K562 (cell line): ENCODE results near the gene ALOX12. TPM values are rescaled to one million over a fixed set of nuclear protein-coding genes. Genes with fewer than 3 reads are reported as not detected.

ENCODE experiments used
- DPF2 ChIP-seq: fragments of 450-650 bp; IDR thresholded peaks from 2 replicates; pipeline ENCODE4 v1.6.1; 2016
- EP300 ChIP-seq: IDR thresholded peaks from 2 replicates; pipeline ENCODE4 v1.6.1; 2012; ENCODE audit warnings: low read length, improper control_type of control experiment
- FOXK2 ChIP-seq, 2 experiments: fragments of 450-650 bp; IDR thresholded peaks in 1 of 2; conservative IDR thresholded peaks in 1 of 2; 2 replicates each; pipeline ENCODE4 v1.6.1; 2016; ENCODE audit warnings: low read depth in 2 of 2, mild to moderate bottlenecking in 1 of 2
- FOXP1 ChIP-seq: sonication (generic); formaldehyde crosslinking; IDR thresholded peaks from 2 replicates; pipeline ENCODE4 v1.8.0; 2022; ENCODE audit warnings: mild to moderate bottlenecking, missing genetic modification reagents
- GABPA ChIP-seq: fragments of 200-800 bp; sonication (Bioruptor generic); conservative IDR thresholded peaks from 2 replicates; pipeline ENCODE4 v1.6.1; 2016; ENCODE audit warnings: low read depth, missing genetic modification characterization, missing compliant biosample characterization
- IRF2 ChIP-seq: sonication (generic); formaldehyde crosslinking; IDR thresholded peaks from 2 replicates; pipeline ENCODE4 v1.8.1; 2022; ENCODE audit warnings: mild to moderate bottlenecking, missing genetic modification reagents
- MYNN ChIP-seq, 2 experiments: sonication (generic); formaldehyde crosslinking in 1 of 2; IDR thresholded peaks; 2 replicates each; pipeline versions ENCODE4 v1.5.0 to v1.6.1; 2016 to 2020; ENCODE audit warnings: antibody characterized with exemption in 1 of 2, missing genetic modification reagents in 1 of 2
- NCOR1 ChIP-seq: fragments of 450-650 bp; IDR thresholded peaks from 2 replicates; pipeline ENCODE4 v1.6.1; 2016; ENCODE audit warnings: mild to moderate bottlenecking, moderate library complexity
- NRF1 ChIP-seq, 2 experiments: fragments of 450-650 bp; IDR thresholded peaks in 1 of 2; conservative IDR thresholded peaks in 1 of 2; 2 replicates each; pipeline ENCODE4 v1.6.1; 2014; ENCODE audit warnings: mild to moderate bottlenecking in 2 of 2
- RBM17 ChIP-seq: fragments of 200-400 bp; formaldehyde crosslinking; IDR thresholded peaks from 2 replicates; pipeline ENCODE4 v1.6.1; 2017; ENCODE audit warnings: low read depth, mild to moderate bottlenecking, low read length, borderline replicate concordance
- STAT5B ChIP-seq: fragments of 250-450 bp; sonication (Bioruptor Pico); IDR thresholded peaks from 2 replicates; pipeline ENCODE4 v1.8.0; 2021; ENCODE audit warnings: mild to moderate bottlenecking, inconsistent platforms
- TBP ChIP-seq: optimal IDR thresholded peaks from 2 replicates; pipeline ENCODE3; 2011; ENCODE audit warnings: low read depth, low read length, improper control_type of control experiment
- TCF7L2 ChIP-seq: fragments of 150-350 bp; IDR thresholded peaks from 2 replicates; pipeline ENCODE4 v1.6.1; 2016; ENCODE audit warnings: low read depth, mild to moderate bottlenecking, low read length, moderate library complexity
- ZNF239 ChIP-seq: fragments of 250-450 bp; sonication (Bioruptor Pico); IDR thresholded peaks from 2 replicates; pipeline ENCODE4 v1.4.0; 2020; ENCODE audit warnings: mild to moderate bottlenecking
- polyA plus RNA-seq, 8 experiments: library from polyadenylated mRNA; depleted of rRNA in 4 of 8; stranded (reverse) in 5 of 8; unstranded in 3 of 8; fragments of >200 nt; fragmentation: Nextera tagmentation in 2 of 8; fragmentation: Illumina TruSeq in 1 of 8; extraction: Ambion mirVana in 2 of 8; extraction: Trizol in 1 of 8; gene quantifications; 2 replicates each; pipeline versions ENCODE4 v1.2.1 to v1.2.3, GENCODE V29; 2011 to 2014; ENCODE audit warnings: inconsistent platforms in 1 of 8, missing spikeins in 1 of 8
- total RNA-seq, 7 experiments: library from RNA; depleted of rRNA in 6 of 7; stranded (reverse); fragments of >200 nt in 6 of 7; fragmentation: Illumina TruSeq in 2 of 7; extraction: Trizol in 2 of 7; gene quantifications; 2 replicates each; pipeline versions ENCODE4 v1.2.1 to v1.2.3, GENCODE V29; 2011 to 2021; ENCODE audit warnings: low replicate concordance in 1 of 7
- TF ChIP-seq, protein P1 (sequence below): fragments of 450-650 bp; IDR thresholded peaks from 2 replicates; pipeline ENCODE4 v1.6.1; 2016; ENCODE audit warnings: mild to moderate bottlenecking
- TF ChIP-seq, protein P2 (sequence below): IDR thresholded peaks from 3 replicates; pipeline ENCODE4 v1.6.1; 2011; ENCODE audit warnings: borderline replicate concordance, mild to moderate bottlenecking, moderate library complexity; ENCODE audit not compliant: insufficient read length; ENCODE audit errors: extremely low read depth
- TF ChIP-seq, protein P3 (sequence below), 2 experiments: fragments of 450-650 bp; conservative IDR thresholded peaks; 2 replicates each; pipeline ENCODE4 v1.6.1; 2017; ENCODE audit warnings: mild to moderate bottlenecking in 2 of 2, moderate library complexity in 2 of 2
- TF ChIP-seq, protein P4 (sequence below): sonication (generic); formaldehyde crosslinking; IDR thresholded peaks from 2 replicates; pipeline ENCODE4 v1.8.1; 2023; ENCODE audit warnings: mild to moderate bottlenecking, missing genetic modification reagents

The ALOX12 gene
- total and polyA plus RNA-seq, 9 of the 15 experiments (the other 6 are each of a cell fraction or from before 2014, with no cell fraction given): 0.09 to 1.1 (median 0.47) TPM; not detected in 1

DNA sequence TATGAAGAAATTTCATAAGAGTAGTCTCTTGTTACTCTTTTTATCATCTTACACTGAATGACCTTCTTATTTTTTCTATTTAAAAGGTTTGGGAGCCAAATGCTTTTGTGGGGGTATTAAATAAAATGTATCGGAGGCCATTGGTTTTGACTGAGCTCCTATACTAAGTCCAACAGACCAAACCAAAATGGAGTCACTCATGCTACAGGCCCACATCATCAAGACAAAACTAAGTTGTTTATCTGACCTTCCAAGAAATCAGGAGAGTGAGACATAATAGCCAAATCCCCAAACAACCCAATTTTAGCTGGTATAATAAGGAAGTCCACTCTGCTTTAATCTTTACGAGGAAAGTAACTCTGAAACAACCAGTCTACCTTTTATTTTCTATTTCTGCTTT, 48.1 kb upstream of the ALOX12 start (continued):
- TF ChIP-seq, protein P1, sequence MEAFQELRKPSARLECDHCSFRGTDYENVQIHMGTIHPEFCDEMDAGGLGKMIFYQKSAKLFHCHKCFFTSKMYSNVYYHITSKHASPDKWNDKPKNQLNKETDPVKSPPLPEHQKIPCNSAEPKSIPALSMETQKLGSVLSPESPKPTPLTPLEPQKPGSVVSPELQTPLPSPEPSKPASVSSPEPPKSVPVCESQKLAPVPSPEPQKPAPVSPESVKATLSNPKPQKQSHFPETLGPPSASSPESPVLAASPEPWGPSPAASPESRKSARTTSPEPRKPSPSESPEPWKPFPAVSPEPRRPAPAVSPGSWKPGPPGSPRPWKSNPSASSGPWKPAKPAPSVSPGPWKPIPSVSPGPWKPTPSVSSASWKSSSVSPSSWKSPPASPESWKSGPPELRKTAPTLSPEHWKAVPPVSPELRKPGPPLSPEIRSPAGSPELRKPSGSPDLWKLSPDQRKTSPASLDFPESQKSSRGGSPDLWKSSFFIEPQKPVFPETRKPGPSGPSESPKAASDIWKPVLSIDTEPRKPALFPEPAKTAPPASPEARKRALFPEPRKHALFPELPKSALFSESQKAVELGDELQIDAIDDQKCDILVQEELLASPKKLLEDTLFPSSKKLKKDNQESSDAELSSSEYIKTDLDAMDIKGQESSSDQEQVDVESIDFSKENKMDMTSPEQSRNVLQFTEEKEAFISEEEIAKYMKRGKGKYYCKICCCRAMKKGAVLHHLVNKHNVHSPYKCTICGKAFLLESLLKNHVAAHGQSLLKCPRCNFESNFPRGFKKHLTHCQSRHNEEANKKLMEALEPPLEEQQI: no peak
- TF ChIP-seq GABPA (tag) (no peak), NRF1 (conservative IDR thresholded peaks at IDR 0.05 in 1 of 2, IDR thresholded peaks at IDR 0.05 in 1 of 2) (no peak), DPF2 (no peak), FOXK2 (conservative IDR thresholded peaks at IDR 0.05 in 1 of 2, IDR thresholded peaks at IDR 0.05 in 1 of 2; ENCODE audit: low read depth in 2 of 2) (no peak), NCOR1 (no peak), TCF7L2 (no peak), MYNN (IDR thresholded peaks at IDR 0.05) (no peak), MYNN (CRISPR knock-in tag; IDR thresholded peaks at IDR 0.05) (no peak), TBP (no peak), FOXP1 (no peak), IRF2 (CRISPR knock-in tag) (no peak), RBM17 (no peak), STAT5B (peak; percentile 71; the same call in 1 of the 2 replicates), ZNF239 (CRISPR knock-in tag) (peak; percentile 90), EP300 (no peak)
- TF ChIP-seq, protein P2, sequence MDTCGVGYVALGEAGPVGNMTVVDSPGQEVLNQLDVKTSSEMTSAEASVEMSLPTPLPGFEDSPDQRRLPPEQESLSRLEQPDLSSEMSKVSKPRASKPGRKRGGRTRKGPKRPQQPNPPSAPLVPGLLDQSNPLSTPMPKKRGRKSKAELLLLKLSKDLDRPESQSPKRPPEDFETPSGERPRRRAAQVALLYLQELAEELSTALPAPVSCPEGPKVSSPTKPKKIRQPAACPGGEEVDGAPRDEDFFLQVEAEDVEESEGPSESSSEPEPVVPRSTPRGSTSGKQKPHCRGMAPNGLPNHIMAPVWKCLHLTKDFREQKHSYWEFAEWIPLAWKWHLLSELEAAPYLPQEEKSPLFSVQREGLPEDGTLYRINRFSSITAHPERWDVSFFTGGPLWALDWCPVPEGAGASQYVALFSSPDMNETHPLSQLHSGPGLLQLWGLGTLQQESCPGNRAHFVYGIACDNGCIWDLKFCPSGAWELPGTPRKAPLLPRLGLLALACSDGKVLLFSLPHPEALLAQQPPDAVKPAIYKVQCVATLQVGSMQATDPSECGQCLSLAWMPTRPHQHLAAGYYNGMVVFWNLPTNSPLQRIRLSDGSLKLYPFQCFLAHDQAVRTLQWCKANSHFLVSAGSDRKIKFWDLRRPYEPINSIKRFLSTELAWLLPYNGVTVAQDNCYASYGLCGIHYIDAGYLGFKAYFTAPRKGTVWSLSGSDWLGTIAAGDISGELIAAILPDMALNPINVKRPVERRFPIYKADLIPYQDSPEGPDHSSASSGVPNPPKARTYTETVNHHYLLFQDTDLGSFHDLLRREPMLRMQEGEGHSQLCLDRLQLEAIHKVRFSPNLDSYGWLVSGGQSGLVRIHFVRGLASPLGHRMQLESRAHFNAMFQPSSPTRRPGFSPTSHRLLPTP: no peak
- TF ChIP-seq, protein P3, sequence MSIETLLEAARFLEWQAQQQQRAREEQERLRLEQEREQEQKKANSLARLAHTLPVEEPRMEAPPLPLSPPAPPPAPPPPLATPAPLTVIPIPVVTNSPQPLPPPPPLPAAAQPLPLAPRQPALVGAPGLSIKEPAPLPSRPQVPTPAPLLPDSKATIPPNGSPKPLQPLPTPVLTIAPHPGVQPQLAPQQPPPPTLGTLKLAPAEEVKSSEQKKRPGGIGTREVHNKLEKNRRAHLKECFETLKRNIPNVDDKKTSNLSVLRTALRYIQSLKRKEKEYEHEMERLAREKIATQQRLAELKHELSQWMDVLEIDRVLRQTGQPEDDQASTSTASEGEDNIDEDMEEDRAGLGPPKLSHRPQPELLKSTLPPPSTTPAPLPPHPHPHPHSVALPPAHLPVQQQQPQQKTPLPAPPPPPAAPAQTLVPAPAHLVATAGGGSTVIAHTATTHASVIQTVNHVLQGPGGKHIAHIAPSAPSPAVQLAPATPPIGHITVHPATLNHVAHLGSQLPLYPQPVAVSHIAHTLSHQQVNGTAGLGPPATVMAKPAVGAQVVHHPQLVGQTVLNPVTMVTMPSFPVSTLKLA (conservative IDR thresholded peaks at IDR 0.05): no peak
- TF ChIP-seq, protein P4, sequence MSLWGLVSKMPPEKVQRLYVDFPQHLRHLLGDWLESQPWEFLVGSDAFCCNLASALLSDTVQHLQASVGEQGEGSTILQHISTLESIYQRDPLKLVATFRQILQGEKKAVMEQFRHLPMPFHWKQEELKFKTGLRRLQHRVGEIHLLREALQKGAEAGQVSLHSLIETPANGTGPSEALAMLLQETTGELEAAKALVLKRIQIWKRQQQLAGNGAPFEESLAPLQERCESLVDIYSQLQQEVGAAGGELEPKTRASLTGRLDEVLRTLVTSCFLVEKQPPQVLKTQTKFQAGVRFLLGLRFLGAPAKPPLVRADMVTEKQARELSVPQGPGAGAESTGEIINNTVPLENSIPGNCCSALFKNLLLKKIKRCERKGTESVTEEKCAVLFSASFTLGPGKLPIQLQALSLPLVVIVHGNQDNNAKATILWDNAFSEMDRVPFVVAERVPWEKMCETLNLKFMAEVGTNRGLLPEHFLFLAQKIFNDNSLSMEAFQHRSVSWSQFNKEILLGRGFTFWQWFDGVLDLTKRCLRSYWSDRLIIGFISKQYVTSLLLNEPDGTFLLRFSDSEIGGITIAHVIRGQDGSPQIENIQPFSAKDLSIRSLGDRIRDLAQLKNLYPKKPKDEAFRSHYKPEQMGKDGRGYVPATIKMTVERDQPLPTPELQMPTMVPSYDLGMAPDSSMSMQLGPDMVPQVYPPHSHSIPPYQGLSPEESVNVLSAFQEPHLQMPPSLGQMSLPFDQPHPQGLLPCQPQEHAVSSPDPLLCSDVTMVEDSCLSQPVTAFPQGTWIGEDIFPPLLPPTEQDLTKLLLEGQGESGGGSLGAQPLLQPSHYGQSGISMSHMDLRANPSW (CRISPR knock-in tag): no peak
